Ishikawa (cell line): ENCODE measurements around the gene MLLT3.

Experiments
- CEBPB ChIP-seq: IDR thresholded peaks from 2 replicates; pipeline ENCODE4 v1.6.1; 2012
- CREB1 ChIP-seq: IDR thresholded peaks from 2 replicates; pipeline ENCODE4 v1.6.1; 2012; ENCODE audit warnings: low read depth
- EGR1 ChIP-seq: IDR thresholded peaks from 2 replicates; pipeline ENCODE4 v1.6.1; 2012
- EP300 ChIP-seq: IDR thresholded peaks from 2 replicates; pipeline ENCODE4 v1.6.1; 2012; ENCODE audit warnings: borderline replicate concordance
- FOXM1 ChIP-seq: IDR thresholded peaks from 2 replicates; pipeline ENCODE4 v1.6.1; 2012; ENCODE audit warnings: low read depth, borderline replicate concordance
- NFIC ChIP-seq: IDR thresholded peaks from 2 replicates; pipeline ENCODE4 v1.6.1; 2012
- RAD21 ChIP-seq: IDR thresholded peaks from 2 replicates; pipeline ENCODE4 v1.6.1; 2012; ENCODE audit warnings: low read depth
- TAF1 ChIP-seq: IDR thresholded peaks from 2 replicates; pipeline ENCODE4 v1.6.1; 2012; ENCODE audit warnings: low read depth, mild to moderate bottlenecking
- TCF12 ChIP-seq: IDR thresholded peaks from 2 replicates; pipeline ENCODE4 v1.6.1; 2012; ENCODE audit warnings: low read depth
- TEAD4 ChIP-seq: IDR thresholded peaks from 2 replicates; pipeline ENCODE4 v1.6.1; 2012
- YY1 ChIP-seq: IDR thresholded peaks from 2 replicates; pipeline ENCODE4 v1.6.1; 2012; ENCODE audit warnings: low read depth
- ZBTB7A ChIP-seq: IDR thresholded peaks from 2 replicates; pipeline ENCODE4 v1.6.1; 2012; ENCODE audit warnings: low read depth
- TF ChIP-seq, protein P1 (sequence below): IDR thresholded peaks from 2 replicates; pipeline ENCODE4 v1.6.1; 2012
- TF ChIP-seq, protein P2 (sequence below): IDR thresholded peaks from 2 replicates; pipeline ENCODE4 v1.6.1; 2012; ENCODE audit warnings: low read depth, mild to moderate bottlenecking
- TF ChIP-seq, protein P3 (sequence below): IDR thresholded peaks from 2 replicates; pipeline ENCODE4 v1.6.1; 2012

The MLLT3 gene

DNA sequence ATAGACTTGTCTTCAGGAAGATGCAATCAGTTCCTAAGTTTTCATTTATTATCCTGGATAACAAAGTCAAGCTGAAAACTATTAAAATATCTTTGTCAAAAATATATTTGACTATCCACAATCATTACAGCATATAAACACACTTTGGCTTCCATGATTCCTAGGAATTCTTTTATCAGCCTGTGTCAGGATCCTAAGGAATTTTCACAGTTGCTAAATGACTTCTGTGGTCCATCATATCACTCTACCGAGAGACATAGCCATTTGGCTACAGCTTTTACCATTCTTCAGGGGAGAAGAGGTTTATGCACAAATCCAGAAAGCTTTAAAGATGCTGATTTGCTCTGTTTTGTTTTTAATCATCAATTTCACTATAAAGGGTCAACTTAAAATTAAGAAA lies 128.3 kb downstream of the MLLT3 start:
- TF ChIP-seq FOXM1 (no peak), NFIC (no peak), TAF1 (no peak), EGR1 (no peak), TCF12 (no peak), CREB1 (no peak), TEAD4 (no peak), EP300 (no peak), RAD21 (no peak)
- TF ChIP-seq, protein P1, sequence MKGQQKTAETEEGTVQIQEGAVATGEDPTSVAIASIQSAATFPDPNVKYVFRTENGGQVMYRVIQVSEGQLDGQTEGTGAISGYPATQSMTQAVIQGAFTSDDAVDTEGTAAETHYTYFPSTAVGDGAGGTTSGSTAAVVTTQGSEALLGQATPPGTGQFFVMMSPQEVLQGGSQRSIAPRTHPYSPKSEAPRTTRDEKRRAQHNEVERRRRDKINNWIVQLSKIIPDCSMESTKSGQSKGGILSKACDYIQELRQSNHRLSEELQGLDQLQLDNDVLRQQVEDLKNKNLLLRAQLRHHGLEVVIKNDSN: no peak
- TF ChIP-seq, protein P2, sequence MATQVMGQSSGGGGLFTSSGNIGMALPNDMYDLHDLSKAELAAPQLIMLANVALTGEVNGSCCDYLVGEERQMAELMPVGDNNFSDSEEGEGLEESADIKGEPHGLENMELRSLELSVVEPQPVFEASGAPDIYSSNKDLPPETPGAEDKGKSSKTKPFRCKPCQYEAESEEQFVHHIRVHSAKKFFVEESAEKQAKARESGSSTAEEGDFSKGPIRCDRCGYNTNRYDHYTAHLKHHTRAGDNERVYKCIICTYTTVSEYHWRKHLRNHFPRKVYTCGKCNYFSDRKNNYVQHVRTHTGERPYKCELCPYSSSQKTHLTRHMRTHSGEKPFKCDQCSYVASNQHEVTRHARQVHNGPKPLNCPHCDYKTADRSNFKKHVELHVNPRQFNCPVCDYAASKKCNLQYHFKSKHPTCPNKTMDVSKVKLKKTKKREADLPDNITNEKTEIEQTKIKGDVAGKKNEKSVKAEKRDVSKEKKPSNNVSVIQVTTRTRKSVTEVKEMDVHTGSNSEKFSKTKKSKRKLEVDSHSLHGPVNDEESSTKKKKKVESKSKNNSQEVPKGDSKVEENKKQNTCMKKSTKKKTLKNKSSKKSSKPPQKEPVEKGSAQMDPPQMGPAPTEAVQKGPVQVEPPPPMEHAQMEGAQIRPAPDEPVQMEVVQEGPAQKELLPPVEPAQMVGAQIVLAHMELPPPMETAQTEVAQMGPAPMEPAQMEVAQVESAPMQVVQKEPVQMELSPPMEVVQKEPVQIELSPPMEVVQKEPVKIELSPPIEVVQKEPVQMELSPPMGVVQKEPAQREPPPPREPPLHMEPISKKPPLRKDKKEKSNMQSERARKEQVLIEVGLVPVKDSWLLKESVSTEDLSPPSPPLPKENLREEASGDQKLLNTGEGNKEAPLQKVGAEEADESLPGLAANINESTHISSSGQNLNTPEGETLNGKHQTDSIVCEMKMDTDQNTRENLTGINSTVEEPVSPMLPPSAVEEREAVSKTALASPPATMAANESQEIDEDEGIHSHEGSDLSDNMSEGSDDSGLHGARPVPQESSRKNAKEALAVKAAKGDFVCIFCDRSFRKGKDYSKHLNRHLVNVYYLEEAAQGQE: no peak
- TF ChIP-seq, protein P3, sequence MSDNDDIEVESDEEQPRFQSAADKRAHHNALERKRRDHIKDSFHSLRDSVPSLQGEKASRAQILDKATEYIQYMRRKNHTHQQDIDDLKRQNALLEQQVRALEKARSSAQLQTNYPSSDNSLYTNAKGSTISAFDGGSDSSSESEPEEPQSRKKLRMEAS: no peak

DNA sequence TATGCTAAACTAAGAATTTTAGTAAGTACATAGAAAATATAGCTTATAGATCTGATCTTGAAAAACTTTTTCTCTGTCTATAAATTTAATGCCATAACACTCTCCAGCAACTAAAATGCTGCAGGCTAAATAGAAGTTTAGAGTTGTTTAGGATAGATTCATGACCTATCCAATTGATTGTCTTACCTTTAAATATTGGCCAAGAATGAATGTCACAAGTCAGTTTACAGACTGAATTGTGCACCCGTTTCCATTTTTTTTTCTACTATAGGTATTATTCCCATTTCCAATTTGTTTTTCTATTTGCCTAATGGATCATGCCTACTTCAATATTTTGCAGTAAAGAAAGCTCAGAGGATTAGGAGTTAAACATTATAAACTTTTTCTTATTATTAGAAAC lies 129.5 kb downstream of the MLLT3 start:
- TF ChIP-seq ZBTB7A (no peak), RAD21 (no peak), TAF1 (no peak), CEBPB (no peak), YY1 (no peak), TCF12 (no peak), NFIC (no peak), FOXM1 (no peak), CREB1 (no peak), EP300 (no peak), TEAD4 (no peak), EGR1 (no peak)
- TF ChIP-seq, protein P2: no peak
- TF ChIP-seq, protein P3: no peak
- TF ChIP-seq, protein P1: no peak

DNA sequence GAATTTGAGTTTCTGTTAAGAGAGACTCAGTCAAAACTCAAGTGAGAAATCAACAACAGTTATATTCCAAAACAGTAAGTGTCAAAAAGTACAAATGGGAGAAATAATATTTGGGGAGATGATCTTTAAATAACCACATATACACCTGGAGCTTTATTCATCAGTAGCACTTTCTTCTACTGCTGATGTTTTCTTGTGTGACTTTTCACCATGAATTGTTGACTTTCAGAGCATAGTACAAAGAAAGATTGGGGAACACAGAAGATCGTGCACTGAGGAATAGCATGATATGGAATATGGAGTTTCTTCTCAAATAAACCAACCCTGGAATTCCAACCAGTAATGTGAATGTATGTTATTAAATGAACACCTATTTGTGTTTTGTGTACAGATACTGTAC lies 130.7 kb downstream of the MLLT3 start:
- no peak for TF ChIP-seq EGR1
- no peak for TF ChIP-seq NFIC

DNA sequence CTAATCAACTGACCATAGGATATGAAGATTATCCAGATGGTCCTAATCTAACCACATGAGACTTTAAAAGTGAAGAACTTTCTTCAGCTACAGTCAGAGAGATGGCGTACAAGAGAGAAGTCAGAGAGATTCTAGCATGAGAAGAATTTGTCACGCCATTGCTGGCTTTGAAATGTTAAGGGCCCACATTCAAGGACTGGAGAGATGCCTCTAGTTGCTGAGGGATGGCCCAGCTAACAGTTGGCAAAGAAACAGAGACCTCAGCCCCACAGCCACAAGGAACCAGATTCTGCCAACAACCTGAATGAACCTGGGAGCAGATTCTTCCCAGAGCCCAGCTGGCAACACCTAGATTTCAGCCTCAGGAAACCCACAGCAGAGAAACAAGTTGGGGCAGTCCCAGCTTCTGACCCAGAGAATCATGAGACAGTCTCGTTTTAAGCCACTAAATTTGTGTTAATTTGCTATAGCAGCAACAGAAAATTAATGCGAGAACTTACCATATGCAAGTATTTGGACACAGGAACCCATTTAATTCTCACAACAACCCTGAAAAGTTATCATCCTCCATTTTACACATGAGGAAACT lies 132.0 kb downstream of the MLLT3 start:
- no peak for TF ChIP-seq YY1
- TF ChIP-seq RAD21: no peak
- TF ChIP-seq CREB1: no peak
- TF ChIP-seq, protein P2: no peak
- TF ChIP-seq TCF12: no peak

DNA sequence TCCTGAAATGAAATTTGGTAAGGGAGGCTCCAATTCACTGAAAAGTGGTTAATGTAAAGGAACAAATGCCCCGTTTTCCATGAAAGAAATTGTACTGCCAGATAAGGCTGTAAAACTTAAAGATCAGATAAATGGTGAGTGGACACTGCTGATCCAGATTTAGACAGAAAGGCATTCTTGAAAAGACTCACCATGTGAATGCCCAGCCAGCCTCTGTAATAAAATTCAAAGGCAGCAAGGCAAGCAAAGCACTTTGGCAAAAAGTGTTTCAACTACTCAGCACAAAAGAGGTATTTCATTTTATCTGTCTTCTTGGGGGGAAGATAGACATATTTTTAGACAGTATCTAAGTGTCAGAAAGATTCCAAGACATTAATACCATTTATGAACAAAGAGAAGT lies 133.6 kb downstream of the MLLT3 start:
- TF ChIP-seq, protein P3: no peak
- no peak for TF ChIP-seq CEBPB
- TF ChIP-seq EGR1: no peak
- TF ChIP-seq, protein P1: no peak
- no peak for TF ChIP-seq YY1
- TF ChIP-seq EP300: no peak
- TF ChIP-seq FOXM1: no peak
- no peak for TF ChIP-seq TCF12
- TF ChIP-seq, protein P2: no peak
- TF ChIP-seq ZBTB7A: no peak
- no peak for TF ChIP-seq NFIC
- TF ChIP-seq TEAD4: no peak
